Activated CD8-positive, alpha-beta T cell treated with anti-CD3 and anti-CD28 coated beads for 36 hours (primary cell): ENCODE data around the gene HNRNPLL. TPM values are rescaled to one million over a fixed set of nuclear protein-coding genes. Genes with fewer than 3 reads are reported as not detected.

ENCODE experiments used
- ATAC-seq: fragments of 200-7000 bp; cut with Tn5 transposase; one replicate; pipeline ENCODE4 v1.10.0; 2021; ENCODE audit warnings: mild to moderate bottlenecking, moderate library complexity
- CTCF ChIA-PET: fragments of 350-600 bp; sonication (Branson Sonifier 250); formaldehyde crosslinking; loops from one replicate; lab custom pipeline; 2021; ENCODE audit warnings: antibody characterized with exemption; lab: Charles Lee
- POLR2A ChIA-PET: fragments of 350-600 bp; sonication (Branson Sonifier 250); formaldehyde crosslinking; loops from one replicate; lab custom pipeline; 2021; ENCODE audit warnings: antibody characterized with exemption; lab: Charles Lee
- DNase-seq: peaks from one replicate; pipeline ENCODE4 v3.0.0-alpha.2; 2020
- H3K27ac Mint-ChIP-seq: one replicate; pipeline ENCODE4 v1.8.0; 2021; ENCODE audit warnings: mild to moderate bottlenecking, mixed read lengths
- H3K27me3 Mint-ChIP-seq: one replicate; pipeline ENCODE4 v1.8.0; 2021; ENCODE audit warnings: mixed read lengths
- H3K36me3 Mint-ChIP-seq: one replicate; pipeline ENCODE4 v1.8.0; 2021; ENCODE audit warnings: low read depth, mixed read lengths
- H3K4me1 Mint-ChIP-seq: one replicate; pipeline ENCODE4 v1.8.0; 2021; ENCODE audit warnings: low read depth, mixed read lengths
- H3K4me3 Mint-ChIP-seq: one replicate; pipeline ENCODE4 v1.8.0; 2021; ENCODE audit warnings: mild to moderate bottlenecking, moderate library complexity, mixed read lengths
- H3K9me3 Mint-ChIP-seq: one replicate; pipeline ENCODE4 v1.8.0; 2021; ENCODE audit warnings: mixed read lengths
- CTCF ChIP-seq: fragments of 200-600 bp; IDR thresholded peaks from one replicate; pipeline ENCODE4 v1.8.0; 2022; ENCODE audit warnings: antibody characterized with exemption, mild to moderate bottlenecking
- intact Hi-C: fragments of 100-400 bp; cut with micrococcal nuclease; formaldehyde crosslinking; loops from one replicate; pipeline ENCODE4 v1.10.0; 2022
- total RNA-seq, 2 experiments: library from RNA; stranded (reverse); gene quantifications; one replicate each; pipeline ENCODE4 v1.2.3, GENCODE V29; 2021

The HNRNPLL gene
- total RNA-seq, 2 experiments from 2014 or later, result 54.9 to 55.3 TPM

- no peaks in the 10 kb centered on the region for H3K9me3 Mint-ChIP-seq
- peaks cover 44% of the 10 kb centered on the region for H3K4me1 Mint-ChIP-seq
- peak overlapping the region; percentile 17 for H3K4me3 Mint-ChIP-seq
- ChIA-PET CTCF (interaction anchor here (1.0 to 13.3 kb wide), 6 partner anchors 9 to 152 kb away, joined by 3 to 168 read pairs (median 5); partner anchors contain the start of gene HNRNPLL), POLR2A (interaction anchor here (0.8 to 1.2 kb wide), 5 partner anchors 13 to 160 kb away, joined by 3 to 5 read pairs (median 3); partner anchors contain the start of gene SRSF7)
- ATAC-seq (no peak), DNase-seq (no peak)
- H3K27me3 Mint-ChIP-seq, result no peaks in the 10 kb centered on the region
- H3K27ac Mint-ChIP-seq, result peak overlapping the region; percentile 61
- H3K36me3 Mint-ChIP-seq, result peaks cover 35% of the 10 kb centered on the region
- no peak for TF ChIP-seq CTCF
- intact Hi-C loops, result no loop called here
Measured at GRCh38 chr2:38591152-38591551, 11.6 kb downstream of the HNRNPLL start.

GRCh38 chr2:38590053-38590452 lies 12.7 kb downstream of the HNRNPLL start:
- DNase-seq (no peak), ATAC-seq (no peak)
- ChIA-PET CTCF (interaction anchor here (0.9 to 13.3 kb wide), 8 partner anchors 8 to 161 kb away, joined by 3 to 168 read pairs (median 4); partner anchors contain the start of genes HNRNPLL and SRSF7), POLR2A (interaction anchor here (0.6 to 1.2 kb wide), 6 partner anchors 13 to 317 kb away, joined by 3 to 5 read pairs (median 3); partner anchors contain the start of gene SRSF7)
- Mint-ChIP-seq H3K9me3 (no peaks in the 10 kb centered on the region), H3K4me1 (peaks cover 41% of the 10 kb centered on the region), H3K27me3 (no peaks in the 10 kb centered on the region), H3K4me3 (no peak overlapping the region), H3K27ac (peak overlapping the region; percentile 10), H3K36me3 (peaks cover 41% of the 10 kb centered on the region)
- peak; percentile 50 for TF ChIP-seq CTCF
- intact Hi-C loops, result no loop called here

GRCh38 chr2:38586931-38587330 lies 15.8 kb downstream of the HNRNPLL start:
- no peaks in the 10 kb centered on the region for H3K27me3 Mint-ChIP-seq
- ChIA-PET CTCF (interaction anchor here (13.3 kb wide), 1 partner anchor 16 kb away, joined by 168 read pairs; the partner anchor contains the start of gene HNRNPLL), POLR2A (interaction anchor here (0.8 to 2.6 kb wide), 3 partner anchors 10 to 80 kb away, joined by 3 to 6 read pairs (median 6); no protein-coding TSS in a partner anchor)
- DNase-seq, result no peak
- H3K36me3 Mint-ChIP-seq, result peaks cover 45% of the 10 kb centered on the region
- H3K9me3 Mint-ChIP-seq, result no peaks in the 10 kb centered on the region
- intact Hi-C loops, result no loop called here
- no peak for ATAC-seq
- no peak for TF ChIP-seq CTCF
- no peak overlapping the region for H3K27ac Mint-ChIP-seq
- H3K4me3 Mint-ChIP-seq, result no peak overlapping the region
- peaks cover 25% of the 10 kb centered on the region for H3K4me1 Mint-ChIP-seq

GRCh38 chr2:38584881-38585280 lies 17.8 kb downstream of the HNRNPLL start:
- no peak for TF ChIP-seq CTCF
- no peak for ATAC-seq
- Mint-ChIP-seq H3K4me3 (no peak overlapping the region), H3K27ac (no peak overlapping the region), H3K27me3 (no peaks in the 10 kb centered on the region), H3K9me3 (no peaks in the 10 kb centered on the region), H3K36me3 (peaks cover 53% of the 10 kb centered on the region), H3K4me1 (peaks cover 26% of the 10 kb centered on the region)
- intact Hi-C loops, result no loop called here
- no peak for DNase-seq
- ChIA-PET POLR2A (interaction anchor here (0.6 to 2.6 kb wide), 6 partner anchors 12 to 166 kb away, joined by 3 to 6 read pairs (median 3); no protein-coding TSS in a partner anchor), CTCF (interaction anchor here (1.2 to 13.3 kb wide), 3 partner anchors 18 to 156 kb away, joined by 4 to 168 read pairs (median 95); partner anchors contain the start of gene HNRNPLL)

GRCh38 chr2:38583994-38584393 lies 18.7 kb downstream of the HNRNPLL start:
- no peak for TF ChIP-seq CTCF
- Mint-ChIP-seq H3K4me3 (no peak overlapping the region), H3K9me3 (no peaks in the 10 kb centered on the region), H3K27ac (no peak overlapping the region), H3K27me3 (no peaks in the 10 kb centered on the region), H3K4me1 (peaks cover 18% of the 10 kb centered on the region), H3K36me3 (peaks cover 45% of the 10 kb centered on the region)
- ATAC-seq (no peak), DNase-seq (no peak)
- CTCF ChIA-PET, result interaction anchor here (0.8 to 13.3 kb wide), 7 partner anchors 17 to 157 kb away, joined by 3 to 168 read pairs (median 22); partner anchors contain the start of gene HNRNPLL
- POLR2A ChIA-PET, result interaction anchor here (1.0 to 1.5 kb wide), 5 partner anchors 80 to 167 kb away, joined by 3 to 6 read pairs (median 3); partner anchors contain the start of gene GALM
- intact Hi-C loops, result no loop called here
